Stimulated activated CD4-positive, alpha-beta T cell treated with anti-CD3 and anti-CD28 coated beads, Interleukin-15, amount 100 ng/mL, for 48 hours (primary cell): ENCODE measurements around the gene EXOC4.
"Not testable (repeated sequence)": the region's sequence is repeated elsewhere in the genome, so short reads cannot be mapped to it uniquely, and the experiment has no call there.

Experiments used
- DNase-seq, 2 donors: peaks; one replicate each; pipeline ENCODE4 v3.0.0-alpha.2; 2020; ENCODE audit warnings: low read depth in 2 of 2

Gene EXOC4

DNA sequence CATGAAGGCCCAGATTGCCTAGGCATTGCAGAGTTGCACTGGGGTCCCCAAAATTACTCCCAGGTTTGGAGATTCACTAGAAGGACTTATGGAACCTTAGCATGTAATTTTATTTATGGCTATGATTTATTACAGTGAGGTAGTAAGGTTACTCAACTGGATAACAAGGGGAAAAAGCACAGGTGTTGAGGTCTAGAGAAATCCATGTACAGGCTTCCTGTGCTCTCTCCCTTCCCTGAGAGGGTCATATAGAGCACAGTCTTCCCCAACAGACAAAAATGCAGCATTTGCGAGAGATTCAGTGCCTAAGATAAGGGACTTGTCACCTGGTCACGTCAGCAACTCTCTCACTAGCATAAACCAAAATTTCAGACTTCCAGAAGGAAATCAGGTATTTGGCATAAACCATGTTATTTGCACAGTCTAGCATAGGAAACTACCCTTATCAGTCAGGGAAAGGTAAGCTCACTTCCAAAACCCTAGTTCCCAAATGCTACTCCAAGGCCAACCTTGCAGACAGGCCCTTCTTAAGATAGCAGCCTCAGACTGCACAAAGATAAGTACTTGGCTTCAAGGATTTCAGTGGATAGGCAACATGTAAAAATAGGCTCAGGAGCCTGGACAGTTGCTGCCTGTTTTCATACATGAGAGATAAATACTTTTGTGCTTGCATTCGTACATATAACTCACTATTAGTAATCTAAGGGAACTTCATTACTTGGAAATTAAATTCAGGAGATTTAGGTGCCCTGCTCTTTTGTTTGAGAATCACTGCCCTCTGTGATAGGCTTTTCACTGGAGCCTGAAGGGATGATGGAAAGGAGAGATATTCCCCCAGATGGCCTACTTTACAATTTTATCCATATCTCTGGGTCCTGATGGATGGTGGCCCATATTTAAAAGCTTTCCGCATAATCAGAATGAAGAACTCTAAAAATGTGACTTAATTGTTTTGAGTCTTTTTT is 495.8 kb downstream of the EXOC4 start:
- DNase-seq: no peak

DNA sequence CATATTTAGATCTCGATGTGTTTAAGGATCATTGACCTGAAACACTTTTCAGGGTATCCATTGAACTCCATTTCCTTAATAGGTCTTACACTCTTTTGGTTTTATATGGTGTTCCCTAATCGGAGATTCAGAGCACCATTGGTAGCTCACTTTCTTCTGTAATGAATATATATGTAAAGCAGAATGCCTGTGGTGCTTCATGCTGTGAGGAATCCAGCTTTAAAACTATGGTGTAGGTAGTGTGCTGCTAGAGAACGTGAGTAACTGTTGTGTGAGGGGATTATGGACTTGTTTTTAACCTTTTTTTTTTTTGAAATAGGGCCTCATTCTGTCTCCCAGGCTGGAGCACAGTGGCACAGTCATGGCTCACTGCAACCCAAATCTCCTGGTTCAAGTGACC is 497.4 kb downstream of the EXOC4 start:
- no peak for DNase-seq

DNA sequence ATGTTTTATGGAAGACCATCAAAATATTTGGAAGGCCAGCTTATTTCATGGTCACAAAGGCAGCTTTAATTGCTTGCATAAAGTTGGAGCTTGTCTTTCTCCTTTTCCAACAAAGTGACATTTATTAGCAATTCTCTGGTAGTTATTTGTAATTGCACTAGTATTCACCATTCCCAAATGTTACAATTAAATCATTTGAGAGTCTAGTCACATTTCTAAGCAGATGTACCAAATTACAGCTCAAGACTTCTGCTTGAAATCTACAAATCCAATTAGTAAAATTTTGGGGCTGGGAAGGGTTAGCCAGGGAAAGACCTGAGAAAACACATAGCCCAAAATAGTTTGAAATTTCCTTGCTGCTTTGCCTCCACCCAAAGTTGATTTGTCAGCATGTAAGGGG is 498.2 kb downstream of the EXOC4 start:
- DNase-seq: no peak

DNA sequence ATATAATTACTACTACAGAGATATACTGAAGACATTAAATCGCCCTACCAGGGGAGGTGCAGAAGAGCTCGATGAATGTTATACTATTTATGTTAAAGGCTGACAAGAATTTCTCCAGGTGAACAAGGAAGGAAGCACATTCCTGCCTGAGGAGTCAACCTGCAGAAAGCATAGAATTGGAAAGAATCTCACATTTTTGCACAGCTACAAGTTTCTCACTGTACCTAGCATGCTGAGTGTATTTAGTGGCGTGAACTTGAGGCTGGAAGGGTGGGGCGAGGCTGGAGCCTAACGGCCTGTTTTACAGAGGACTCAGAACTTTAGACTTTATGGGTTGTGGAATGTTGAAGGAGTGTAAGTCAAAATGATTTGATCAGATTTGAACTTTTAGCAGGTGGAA is 500.6 kb downstream of the EXOC4 start:
- no peak for DNase-seq

GRCh38 chr7:133754708-133755107 is 501.8 kb downstream of the EXOC4 start:
- DNase-seq: no peak

DNA sequence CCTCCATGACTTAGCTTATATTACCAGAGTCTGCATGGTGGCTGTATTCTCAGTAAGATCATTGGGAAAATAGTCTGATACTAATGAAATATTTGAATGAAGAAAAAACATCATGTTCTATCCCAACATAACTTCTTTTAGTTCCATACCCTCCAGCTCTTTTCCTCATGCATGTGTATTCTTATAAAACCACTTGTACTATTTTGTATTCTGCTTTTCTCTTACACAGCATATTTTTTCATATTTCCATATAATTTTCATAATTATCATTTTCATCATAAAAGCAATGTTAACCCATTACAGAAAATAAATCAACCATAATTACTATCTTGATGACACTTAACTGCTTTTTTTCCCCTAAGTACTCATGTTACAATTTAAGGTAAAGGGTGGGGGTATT is 503.0 kb downstream of the EXOC4 start:
- DNase-seq: no peak

DNA sequence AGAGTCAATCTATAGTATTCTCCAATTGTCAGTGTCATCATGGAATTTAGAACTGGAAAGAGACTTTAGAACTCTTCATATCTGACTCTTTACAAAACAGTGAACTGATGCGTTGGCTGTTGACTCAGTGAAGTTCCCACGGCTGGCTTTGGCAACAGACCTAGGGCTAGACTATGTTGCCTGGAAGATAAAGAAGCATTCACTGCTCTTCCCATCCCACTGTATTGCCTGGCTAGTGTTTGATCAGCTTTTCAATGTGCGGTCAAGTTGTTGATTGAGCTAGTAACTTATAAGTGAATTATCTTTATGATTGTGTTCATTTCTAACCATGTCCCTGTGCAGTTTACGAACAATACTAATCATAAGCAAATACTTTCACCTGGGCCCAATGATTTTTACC is 508.6 kb downstream of the EXOC4 start:
- DNase-seq: no peak

- DNase-seq: no peak
Observed at GRCh38 chr7:133763076-133763640, 510.3 kb downstream of the EXOC4 start.

DNA sequence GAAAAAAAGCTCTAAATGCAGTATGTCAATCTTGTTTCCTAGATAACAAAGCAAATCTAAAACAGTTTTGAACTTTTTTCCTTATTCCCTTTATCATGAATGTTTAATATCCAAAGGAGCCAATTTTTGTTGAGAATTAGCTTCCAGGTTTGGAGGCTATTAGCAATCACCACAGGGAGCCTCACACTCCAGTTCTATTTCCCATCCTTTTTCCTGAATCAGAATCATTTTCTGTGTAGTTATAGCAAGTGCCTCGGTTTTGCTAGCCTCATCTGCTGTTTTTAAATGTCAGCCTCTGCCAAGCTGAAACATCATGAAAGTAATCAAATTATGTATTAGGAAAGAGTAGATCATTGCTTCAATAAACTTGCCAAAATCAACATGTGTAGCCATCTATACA is 516.8 kb downstream of the EXOC4 start:
- DNase-seq: no peak

GRCh38 chr7:133770863-133771492 is 518.1 kb downstream of the EXOC4 start:
- no peak for DNase-seq

GRCh38 chr7:133771788-133772419 is 519.0 kb downstream of the EXOC4 start:
- DNase-seq: no peak

- no peak for DNase-seq
Observed at GRCh38 chr7:133773601-133774000, 520.7 kb downstream of the EXOC4 start.

DNA sequence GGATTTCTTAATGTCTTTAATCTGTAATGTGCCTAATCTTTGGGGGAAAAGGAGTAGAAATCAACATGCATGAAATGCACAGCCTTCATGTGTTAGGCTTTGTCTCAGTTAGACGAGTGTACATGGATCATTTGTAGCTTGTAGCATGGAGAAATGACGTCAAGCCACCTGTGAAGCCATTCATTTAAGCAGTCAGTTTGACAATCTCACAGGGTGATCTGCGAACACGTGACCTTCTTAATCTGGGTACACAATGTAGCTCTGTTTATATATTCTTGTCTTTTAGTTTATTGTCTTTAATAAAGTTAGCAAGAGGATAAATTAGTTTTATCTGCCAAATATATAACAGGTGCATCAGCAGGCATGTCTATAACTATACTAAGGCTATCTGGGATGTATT is 522.3 kb downstream of the EXOC4 start:
- no peak for DNase-seq

DNA sequence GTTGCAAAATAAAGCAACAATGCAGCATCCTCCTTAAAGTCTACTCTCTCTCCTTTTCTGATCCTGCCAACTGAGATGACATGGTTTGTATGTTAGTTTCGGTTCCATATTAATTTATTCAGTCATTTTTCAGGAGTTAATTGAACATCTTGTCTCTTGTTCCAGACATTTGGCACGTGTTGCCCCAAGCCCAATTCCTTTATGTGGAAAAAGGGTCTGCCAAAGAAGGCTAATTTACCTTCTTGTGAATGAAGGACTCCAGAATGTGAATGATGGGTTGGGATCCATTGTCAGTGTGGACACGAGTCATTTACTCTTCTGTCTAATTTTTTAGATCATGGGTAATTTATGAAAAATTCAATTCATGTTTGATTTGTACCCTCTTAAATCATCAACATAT is 523.4 kb downstream of the EXOC4 start:
- no peak for DNase-seq

DNA sequence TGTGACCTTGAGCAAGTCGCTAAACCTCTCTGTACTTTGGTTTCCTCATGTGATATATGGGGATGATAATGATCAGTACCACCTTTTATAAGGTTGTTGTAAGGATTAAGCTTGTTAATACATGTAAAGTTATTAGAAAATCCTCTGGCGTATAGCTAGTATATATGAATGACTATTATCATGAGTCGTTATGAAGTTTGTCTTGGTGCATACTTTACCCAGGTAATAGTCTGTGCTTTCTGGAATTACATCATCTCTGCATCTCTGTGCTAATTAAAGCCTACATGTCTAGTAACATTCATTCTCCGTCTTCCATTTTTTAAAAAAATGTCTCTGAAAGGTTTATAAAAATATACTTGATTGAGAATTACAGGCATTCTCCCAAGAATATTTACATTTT is 524.8 kb downstream of the EXOC4 start:
- no peak for DNase-seq

DNA sequence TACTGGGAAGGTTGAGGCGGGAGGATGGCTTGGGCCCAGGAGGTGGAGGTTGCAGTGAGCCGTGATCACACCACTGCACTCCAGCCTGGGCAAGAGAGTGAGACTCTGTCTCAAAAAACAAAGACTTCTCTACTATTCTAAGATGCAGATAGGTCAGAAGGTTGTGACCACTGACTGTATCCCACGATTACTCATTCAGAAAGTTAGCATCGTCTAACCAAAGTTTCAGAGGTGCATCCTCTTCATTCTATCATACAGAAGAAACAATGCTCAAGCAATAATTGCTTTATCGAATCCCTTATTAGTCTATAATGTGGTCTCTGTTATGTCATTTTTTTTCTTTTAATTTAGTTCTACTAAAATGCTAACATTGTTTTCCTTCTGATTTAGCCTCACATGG is 525.6 kb downstream of the EXOC4 start:
- DNase-seq: no peak

DNA sequence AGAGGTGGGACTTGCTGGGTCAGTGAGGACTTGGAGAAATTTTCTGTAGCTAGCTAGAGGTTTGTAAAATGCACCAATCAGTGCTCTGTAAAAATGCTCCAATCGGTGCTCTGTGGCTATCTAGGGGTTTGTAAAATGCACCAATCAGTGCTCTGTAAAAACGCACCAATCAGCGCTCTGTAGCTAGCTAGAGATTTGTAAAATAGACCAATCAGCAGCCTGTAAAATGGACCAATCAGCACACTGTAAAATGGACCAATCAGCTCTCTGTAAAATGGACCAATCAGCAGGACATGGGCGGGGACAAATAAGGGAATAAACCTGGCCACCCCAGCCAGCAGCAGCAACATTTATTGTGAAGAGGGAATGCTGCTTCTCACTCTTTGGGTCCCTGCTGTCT is 526.7 kb downstream of the EXOC4 start:
- DNase-seq: not testable (repeated sequence)

DNA sequence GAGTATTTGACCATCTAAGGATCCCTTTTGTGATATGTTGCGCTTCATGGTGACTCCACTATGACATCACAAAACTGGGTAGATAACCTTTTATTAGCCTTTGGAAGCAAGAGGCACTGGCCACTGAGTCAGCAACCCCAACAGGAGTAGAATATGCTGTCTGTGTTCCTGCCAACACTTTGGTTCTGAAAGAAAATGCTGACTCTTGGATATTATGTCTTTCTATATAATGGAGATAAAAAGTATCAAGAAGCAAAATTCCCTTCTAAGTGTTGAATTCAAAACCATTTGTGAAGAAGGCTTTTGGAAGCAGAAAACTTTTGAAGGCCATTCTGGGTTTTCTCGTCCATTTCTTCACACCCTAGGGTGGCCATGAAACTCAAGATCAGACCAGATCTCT is 528.0 kb downstream of the EXOC4 start:
- DNase-seq: no peak

- DNase-seq: no peak
Observed at GRCh38 chr7:133781486-133782090, 528.7 kb downstream of the EXOC4 start.

GRCh38 chr7:133782470-133782869 is 529.6 kb downstream of the EXOC4 start:
- no peak for DNase-seq

- DNase-seq: no peak
Observed at GRCh38 chr7:133783276-133783675, 530.4 kb downstream of the EXOC4 start.

GRCh38 chr7:133784486-133785001 is 531.7 kb downstream of the EXOC4 start:
- no peak for DNase-seq
